GM18858 (cell line): ENCODE data around the gene CUBN.

Source experiments
- ATAC-seq: cut with Tn5 transposase; IDR thresholded peaks from one replicate; pipeline ENCODE4 v1.9.1; 2021; ENCODE audit not compliant: unreplicated experiment

CUBN gene

GRCh38 chr10:16890691-16891090 is 238.9 kb downstream of the CUBN start:
- no peak for ATAC-seq

GRCh38 chr10:16887565-16887964 is 242.0 kb downstream of the CUBN start:
- no peak for ATAC-seq

- ATAC-seq = no peak
These were observed 243.6 kb downstream of the CUBN start for GRCh38 chr10:16886031-16886430.

- ATAC-seq = no peak
These were observed 245.1 kb downstream of the CUBN start for GRCh38 chr10:16884497-16884896.

GRCh38 chr10:16883084-16883483 is 246.5 kb downstream of the CUBN start:
- no peak for ATAC-seq

GRCh38 chr10:16870331-16870730 is 259.3 kb downstream of the CUBN start:
- no peak for ATAC-seq

GRCh38 chr10:16867990-16868389 is 261.6 kb downstream of the CUBN start:
- no peak for ATAC-seq

GRCh38 chr10:16867556-16867955 is 262.1 kb downstream of the CUBN start:
- no peak for ATAC-seq

- ATAC-seq = no peak
These were observed 262.9 kb downstream of the CUBN start for GRCh38 chr10:16866541-16867275.

GRCh38 chr10:16865766-16866165 is 263.8 kb downstream of the CUBN start:
- no peak for ATAC-seq

- ATAC-seq = no peak
These were observed 265.8 kb downstream of the CUBN start for GRCh38 chr10:16863766-16864165.

- ATAC-seq = no peak
These were observed 272.2 kb downstream of the CUBN start for GRCh38 chr10:16857419-16857818.

- no peak for ATAC-seq
These were observed 273.0 kb downstream of the CUBN start for GRCh38 chr10:16856567-16856966.

- no peak for ATAC-seq
These were observed 273.5 kb downstream of the CUBN start for GRCh38 chr10:16856092-16856491.

GRCh38 chr10:16854623-16855022 is 275.0 kb downstream of the CUBN start:
- no peak for ATAC-seq

GRCh38 chr10:16853809-16854208 is 275.8 kb downstream of the CUBN start:
- ATAC-seq = no peak

- no peak for ATAC-seq
These were observed 276.4 kb downstream of the CUBN start for GRCh38 chr10:16853201-16853600.

GRCh38 chr10:16852624-16853023 is 277.0 kb downstream of the CUBN start:
- no peak for ATAC-seq

- ATAC-seq = no peak
These were observed 281.0 kb downstream of the CUBN start for GRCh38 chr10:16848562-16849154.

- ATAC-seq = no peak
These were observed 282.0 kb downstream of the CUBN start for GRCh38 chr10:16847644-16848043.

- no peak for ATAC-seq
These were observed 284.4 kb downstream of the CUBN start for GRCh38 chr10:16845248-16845647.

GRCh38 chr10:16843252-16843870 is 286.2 kb downstream of the CUBN start:
- peak; percentile 65 for ATAC-seq
